Measurements from ENCODE around the gene OSGEP.

OSGEP gene

DNA sequence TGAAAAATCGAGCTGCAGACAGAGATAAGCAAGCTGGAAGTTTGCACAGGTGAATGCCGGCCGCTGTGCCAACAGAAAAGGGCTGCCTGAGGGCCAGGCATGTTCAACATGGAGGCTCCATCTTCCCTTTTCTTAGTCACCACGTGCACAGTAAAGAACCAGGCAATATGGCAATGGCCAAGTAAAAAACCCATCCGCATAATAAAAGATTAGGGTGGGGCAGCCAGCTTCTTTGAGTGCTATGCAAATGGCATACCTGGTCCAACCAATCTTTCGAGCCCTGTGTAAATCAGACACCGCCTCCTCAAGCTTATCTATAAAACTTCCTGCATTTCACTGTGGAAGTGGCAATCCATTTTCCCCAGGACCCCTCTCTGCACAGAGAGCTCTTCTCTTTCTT lies 31.3 kb upstream of the OSGEP start:
- peaks cover 27 to 39% of the 10 kb centered on the region in 2 donors for H3K4me1 Mint-ChIP-seq
- H3K27me3 Mint-ChIP-seq: no peaks in the 10 kb centered on the region
- peaks cover 0 to 1% of the 10 kb centered on the region in 2 donors for H3K9me3 Mint-ChIP-seq
- ATAC-seq (replicated peaks) (no peak), DNase-seq (no peak)
- no peak overlapping the region for H3K4me3 Mint-ChIP-seq
- peaks cover 3 to 5% of the 10 kb centered on the region in 2 donors for H3K36me3 Mint-ChIP-seq
- H3K27ac Mint-ChIP-seq: no peak overlapping the region

DNA sequence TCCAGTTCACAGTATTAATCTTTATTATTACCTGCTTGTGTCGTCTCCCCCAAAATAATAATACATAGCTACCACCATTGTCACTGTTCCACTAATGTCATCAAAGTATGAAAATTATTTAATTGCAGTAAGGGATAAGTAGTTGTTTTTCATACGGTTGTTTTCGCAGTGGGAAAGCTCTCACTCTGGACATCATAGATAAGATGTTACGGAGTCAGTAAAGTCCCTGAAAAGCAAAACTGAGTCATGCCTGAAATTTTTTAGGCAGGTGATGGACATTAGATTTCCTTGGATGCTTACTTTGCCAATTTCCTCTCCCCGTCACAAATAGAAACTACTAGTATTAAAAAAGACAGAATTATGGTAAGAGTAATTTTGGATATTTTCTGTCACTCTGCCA lies 27.8 kb upstream of the OSGEP start:
- no peak for DNase-seq
- H3K36me3 Mint-ChIP-seq: peaks cover 19 to 22% of the 10 kb centered on the region in 2 donors
- H3K27ac Mint-ChIP-seq: no peak overlapping the region
- H3K9me3 Mint-ChIP-seq: no peaks in the 10 kb centered on the region
- peaks cover 10 to 13% of the 10 kb centered on the region in 2 donors for H3K4me1 Mint-ChIP-seq
- no peak overlapping the region for H3K4me3 Mint-ChIP-seq
- no peaks in the 10 kb centered on the region for H3K27me3 Mint-ChIP-seq
- no peak for ATAC-seq (replicated peaks)

DNA sequence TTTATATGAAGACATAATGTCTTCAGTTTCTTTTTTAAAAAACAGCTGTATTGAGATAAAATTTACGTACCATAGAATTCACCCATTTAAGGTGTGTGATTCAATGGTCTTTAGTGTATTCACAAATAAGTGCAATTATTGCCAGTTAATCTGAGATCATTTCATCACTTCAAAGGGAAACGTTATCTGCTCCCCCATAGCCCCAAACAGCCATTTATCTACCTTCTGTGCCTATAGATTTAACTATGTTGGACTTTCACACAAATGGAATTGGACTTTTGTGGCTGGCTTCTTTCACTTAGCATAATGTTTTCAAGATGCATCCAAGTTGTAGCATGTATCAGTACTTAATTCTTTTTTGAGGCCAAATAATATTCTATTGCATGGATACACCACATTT lies 24.3 kb upstream of the OSGEP start:
- DNase-seq (no peak), ATAC-seq (replicated peaks) (no peak)
- H3K9me3 Mint-ChIP-seq: peaks cover 1 to 3% of the 10 kb centered on the region in 2 donors
- no peak overlapping the region for H3K27ac Mint-ChIP-seq
- no peaks in the 10 kb centered on the region for H3K27me3 Mint-ChIP-seq
- no peak overlapping the region for H3K4me3 Mint-ChIP-seq
- H3K4me1 Mint-ChIP-seq: peaks cover 28 to 39% of the 10 kb centered on the region in 2 donors
- H3K36me3 Mint-ChIP-seq: peaks cover 47 to 52% of the 10 kb centered on the region in 2 donors

DNA sequence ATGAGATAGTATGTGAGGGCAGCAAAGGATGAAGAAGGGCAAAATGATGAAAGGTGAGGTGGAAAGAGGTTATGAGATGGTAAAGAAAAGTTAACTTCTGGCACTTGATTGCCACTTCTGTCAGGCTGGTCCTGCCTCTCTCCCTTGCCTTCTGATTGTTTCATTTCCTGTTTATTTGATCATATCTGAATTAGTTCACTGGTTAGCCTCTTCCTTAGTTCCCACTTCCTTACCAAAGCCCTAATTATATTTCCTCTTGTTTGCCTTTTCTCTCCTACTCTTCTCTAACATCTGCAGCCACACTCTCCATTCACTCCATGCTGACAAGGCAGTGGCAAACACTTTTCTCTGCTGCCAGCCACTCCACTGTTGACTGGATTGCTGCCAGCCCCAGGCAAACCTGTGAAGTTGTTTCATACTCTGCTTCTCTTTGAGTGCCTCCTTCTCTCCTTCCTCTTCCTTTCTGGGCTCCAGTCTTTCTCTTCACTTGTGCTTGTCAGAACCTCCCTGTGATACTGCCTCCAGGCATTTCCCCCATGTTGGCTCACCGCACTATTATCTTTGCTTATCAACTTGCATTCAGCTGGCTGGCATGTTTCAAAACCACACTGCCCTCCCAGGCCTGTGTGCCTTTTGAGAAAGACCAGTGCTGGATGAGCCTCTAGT lies 22.7 kb upstream of the OSGEP start:
- peaks cover 36 to 50% of the 10 kb centered on the region in 2 donors for H3K4me1 Mint-ChIP-seq
- H3K4me3 Mint-ChIP-seq: peak overlapping the region; percentile 0 to 1
- H3K9me3 Mint-ChIP-seq: peaks cover 1 to 3% of the 10 kb centered on the region in 2 donors
- no peaks in the 10 kb centered on the region for H3K27me3 Mint-ChIP-seq
- ATAC-seq (replicated peaks) (peak; percentile 78 to 85), DNase-seq (no peak)
- peaks cover 55 to 60% of the 10 kb centered on the region in 2 donors for H3K36me3 Mint-ChIP-seq
- H3K27ac Mint-ChIP-seq: peak overlapping the region; percentile 48

DNA sequence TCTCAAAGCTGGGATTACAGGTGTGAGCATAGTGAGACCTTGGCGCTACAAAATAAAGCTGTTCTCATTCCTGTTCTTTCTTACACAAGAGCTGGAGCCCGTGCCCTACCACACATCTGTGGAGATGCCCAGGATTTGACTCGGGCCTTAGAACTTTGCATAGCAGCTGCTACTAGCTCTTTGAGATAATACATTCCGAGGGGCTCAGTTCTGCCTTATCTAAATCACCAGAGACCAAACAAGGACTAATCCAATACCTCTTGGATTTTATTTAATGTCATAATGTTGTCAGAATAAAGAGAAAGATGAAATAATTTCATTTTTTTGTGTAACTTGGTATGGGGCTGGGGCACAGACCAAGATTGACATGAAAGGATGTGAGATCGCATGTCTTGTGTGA lies 22.2 kb upstream of the OSGEP start:
- Mint-ChIP-seq H3K4me3 (no peak overlapping the region), H3K4me1 (peaks cover 41 to 56% of the 10 kb centered on the region in 2 donors), H3K27ac (peak overlapping the region; percentile 48), H3K9me3 (peaks cover 1 to 3% of the 10 kb centered on the region in 2 donors), H3K27me3 (no peaks in the 10 kb centered on the region), H3K36me3 (peaks cover 58 to 65% of the 10 kb centered on the region in 2 donors)
- ATAC-seq (replicated peaks) (no peak), DNase-seq (no peak)

DNA sequence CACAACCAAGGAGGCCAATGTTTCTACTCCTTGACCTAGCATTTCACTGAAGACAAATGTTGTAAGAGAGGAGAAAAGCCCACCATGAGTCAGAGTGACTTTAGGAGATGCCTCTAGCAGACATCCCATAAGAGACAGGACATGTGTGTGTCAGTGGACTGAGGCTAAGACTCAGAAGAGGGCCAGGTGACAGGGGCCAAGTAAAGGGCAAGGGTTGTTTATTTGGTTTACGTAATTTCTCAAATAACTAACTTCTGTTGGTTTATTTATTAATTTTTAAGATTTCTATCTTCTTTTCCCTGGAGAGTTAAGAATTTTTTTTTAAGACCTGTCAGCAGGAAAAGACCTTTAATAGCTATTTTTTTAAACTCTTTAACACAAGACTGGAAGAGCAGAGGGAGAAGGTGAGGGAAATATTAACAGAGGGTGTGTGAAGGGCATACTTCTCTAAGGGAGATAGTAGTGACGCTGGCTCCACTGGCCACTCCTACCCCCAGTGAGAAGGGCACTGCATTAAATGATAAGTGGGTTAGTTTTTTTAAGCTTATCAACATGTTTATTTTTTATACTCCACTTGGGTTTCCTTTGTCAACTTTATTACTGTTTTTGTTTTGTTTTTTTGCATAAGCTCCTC lies 18.0 kb upstream of the OSGEP start:
- H3K9me3 Mint-ChIP-seq: peaks cover 1 to 3% of the 10 kb centered on the region in 2 donors
- peak overlapping the region; percentile 88 for H3K27ac Mint-ChIP-seq

DNA sequence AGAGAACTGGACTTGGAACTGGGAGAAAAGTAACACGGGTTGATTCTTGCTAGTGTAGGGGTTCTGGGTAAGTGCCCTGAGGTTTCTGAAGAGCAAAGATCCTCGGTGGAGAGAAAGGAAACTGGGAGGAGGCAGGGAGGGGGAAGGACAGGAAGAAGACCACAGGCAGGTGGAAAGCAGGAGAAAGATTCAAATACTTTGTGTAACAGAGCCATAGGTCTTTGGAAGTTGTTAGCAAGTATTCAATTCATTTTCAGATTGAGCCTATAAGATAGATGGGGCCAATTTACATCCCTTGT lies 15.9 kb upstream of the OSGEP start:
- no peaks in the 10 kb centered on the region for H3K27me3 Mint-ChIP-seq
- H3K27ac Mint-ChIP-seq: peak overlapping the region; percentile 100
- no peak for ATAC-seq (replicated peaks)
- H3K36me3 Mint-ChIP-seq: peaks cover 37 to 52% of the 10 kb centered on the region in 2 donors
- H3K4me3 Mint-ChIP-seq: peak overlapping the region; percentile 97 to 99
- peaks cover 41 to 52% of the 10 kb centered on the region in 2 donors for H3K4me1 Mint-ChIP-seq
- no peak for DNase-seq
- H3K9me3 Mint-ChIP-seq: peaks cover 1 to 3% of the 10 kb centered on the region in 2 donors

More for the DNA sequence above, 18.0 kb upstream of the OSGEP start:
- Mint-ChIP-seq H3K27me3 (no peaks in the 10 kb centered on the region), H3K4me3 (peak overlapping the region in 1 of 2 donors; percentile 35), H3K36me3 (peaks cover 54 to 72% of the 10 kb centered on the region in 2 donors), H3K4me1 (peaks cover 55 to 73% of the 10 kb centered on the region in 2 donors)
- ATAC-seq (replicated peaks): no peak
- no peak for DNase-seq

DNA sequence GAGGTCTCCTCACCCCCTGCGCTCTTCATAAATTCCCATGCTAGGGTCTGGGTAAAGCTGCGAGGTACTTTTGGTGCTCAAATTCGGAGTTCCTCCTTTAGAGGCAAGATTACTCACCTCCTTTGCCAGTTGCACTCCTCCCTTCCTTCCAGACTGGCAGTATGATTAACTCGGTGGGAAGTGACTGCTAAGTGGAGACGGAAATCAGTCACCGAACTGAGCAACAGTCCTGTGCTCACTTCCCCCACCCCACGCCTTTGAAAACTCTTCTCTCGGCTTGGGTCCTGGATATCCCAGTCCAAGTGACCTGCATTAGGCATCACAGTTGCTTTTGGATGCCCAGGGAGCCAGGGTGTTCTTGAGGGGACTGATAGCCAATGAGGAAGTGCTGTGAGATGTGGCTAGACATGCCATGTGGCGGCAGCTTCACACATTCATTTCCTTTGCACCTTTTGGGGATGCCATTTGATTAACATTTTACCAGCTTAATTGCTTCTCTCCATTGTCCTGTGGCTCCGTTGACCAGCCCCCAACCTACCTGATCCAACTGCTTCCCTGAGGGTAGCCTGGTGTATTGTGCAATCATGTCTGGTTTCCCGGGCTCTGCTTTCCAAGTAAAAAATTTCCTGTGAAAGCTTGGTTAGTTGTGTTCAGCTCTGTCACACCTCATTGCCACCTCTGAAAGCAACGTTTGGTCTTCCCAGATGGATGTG lies 15.4 kb upstream of the OSGEP start:
- Mint-ChIP-seq H3K9me3 (peaks cover 1 to 2% of the 10 kb centered on the region in 2 donors), H3K36me3 (peaks cover 32 to 47% of the 10 kb centered on the region in 2 donors), H3K27me3 (no peaks in the 10 kb centered on the region), H3K4me3 (peak overlapping the region; percentile 97 to 99), H3K27ac (peak overlapping the region; percentile 100), H3K4me1 (peaks cover 38 to 49% of the 10 kb centered on the region in 2 donors)
- ATAC-seq (replicated peaks) (peak; percentile 72 to 73), DNase-seq (peak; percentile 66)

DNA sequence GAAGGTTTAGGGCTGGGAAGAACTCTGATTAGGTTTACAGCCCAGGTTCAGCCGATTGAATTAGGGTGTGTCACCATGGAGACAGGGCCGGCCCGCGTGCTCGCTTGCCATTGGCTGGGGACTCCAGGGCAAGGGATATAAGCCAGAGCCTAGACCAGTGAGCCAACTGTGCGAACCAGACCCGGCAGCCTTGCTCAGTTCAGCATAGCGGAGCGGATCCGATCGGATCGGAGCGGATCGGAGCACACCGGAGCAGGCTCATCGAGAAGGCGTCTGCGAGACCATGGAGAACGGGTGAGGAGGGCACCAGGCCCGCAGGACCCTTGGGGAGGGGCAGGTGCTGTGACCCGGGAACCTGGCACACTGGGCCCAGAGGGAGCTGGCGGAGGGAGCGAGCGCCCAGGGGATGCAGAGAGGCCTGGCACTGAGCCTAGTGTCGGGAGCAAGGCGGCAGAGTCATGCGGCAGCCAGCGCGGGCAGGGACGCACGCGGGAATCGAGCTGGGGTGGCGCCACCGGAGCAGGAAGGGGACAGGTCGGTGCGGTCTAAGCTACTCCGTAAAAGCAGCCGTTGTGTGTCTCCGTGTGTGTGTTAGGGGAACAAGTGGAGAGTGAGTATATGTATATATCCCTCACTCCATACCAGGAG lies 14.8 kb upstream of the OSGEP start, which contains the start of gene PNP:
Gene PNP, plus strand, starts transcription at position 165 of the 648 bp plus-strand sequence. Its CDS starts 119 bp downstream, at position 284.
- peak within 1 kb of the TSS; percentile 100 for H3K27ac Mint-ChIP-seq
- peaks cover 25 to 40% of the 10 kb centered on the region in 2 donors for H3K36me3 Mint-ChIP-seq
- DNase-seq: peak; percentile 85
- H3K27me3 Mint-ChIP-seq: no peaks in the 10 kb centered on the region
- peak; percentile 94 for ATAC-seq (replicated peaks)
- H3K4me3 Mint-ChIP-seq: peak within 1 kb of the TSS; percentile 97 to 99
- no peaks in the 10 kb centered on the region for H3K9me3 Mint-ChIP-seq
- H3K4me1 Mint-ChIP-seq: peaks cover 38 to 49% of the 10 kb centered on the region in 2 donors

DNA sequence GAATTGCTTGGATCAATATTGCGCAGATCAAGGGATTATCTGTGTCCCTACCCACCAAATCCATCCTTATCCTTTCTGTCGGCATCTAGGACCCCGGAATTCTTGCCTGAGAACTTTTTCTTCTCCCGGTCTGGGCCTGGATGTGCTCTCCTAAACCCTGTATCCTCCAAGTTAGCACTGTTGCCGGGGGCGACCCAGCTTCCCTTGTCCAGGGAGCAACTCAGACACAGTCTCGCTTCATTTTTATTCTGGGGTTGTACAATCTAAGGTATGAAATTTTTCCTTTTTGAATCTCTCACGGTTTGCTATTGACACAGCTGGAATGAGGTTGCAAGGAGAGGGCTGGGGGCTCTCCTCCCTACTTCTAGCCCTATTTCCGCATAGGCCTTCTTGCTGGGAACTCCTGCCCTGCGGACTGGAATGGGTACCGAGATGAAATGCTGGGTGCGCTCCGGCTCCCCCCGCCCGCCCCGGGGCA lies 14.2 kb upstream of the OSGEP start:
- Mint-ChIP-seq H3K4me3 (peak overlapping the region; percentile 97 to 99), H3K4me1 (peaks cover 34 to 49% of the 10 kb centered on the region in 2 donors), H3K27ac (peak overlapping the region; percentile 100), H3K36me3 (peaks cover 20 to 35% of the 10 kb centered on the region in 2 donors), H3K9me3 (no peaks in the 10 kb centered on the region), H3K27me3 (no peaks in the 10 kb centered on the region)
- DNase-seq: no peak
- ATAC-seq (replicated peaks): no peak

DNA sequence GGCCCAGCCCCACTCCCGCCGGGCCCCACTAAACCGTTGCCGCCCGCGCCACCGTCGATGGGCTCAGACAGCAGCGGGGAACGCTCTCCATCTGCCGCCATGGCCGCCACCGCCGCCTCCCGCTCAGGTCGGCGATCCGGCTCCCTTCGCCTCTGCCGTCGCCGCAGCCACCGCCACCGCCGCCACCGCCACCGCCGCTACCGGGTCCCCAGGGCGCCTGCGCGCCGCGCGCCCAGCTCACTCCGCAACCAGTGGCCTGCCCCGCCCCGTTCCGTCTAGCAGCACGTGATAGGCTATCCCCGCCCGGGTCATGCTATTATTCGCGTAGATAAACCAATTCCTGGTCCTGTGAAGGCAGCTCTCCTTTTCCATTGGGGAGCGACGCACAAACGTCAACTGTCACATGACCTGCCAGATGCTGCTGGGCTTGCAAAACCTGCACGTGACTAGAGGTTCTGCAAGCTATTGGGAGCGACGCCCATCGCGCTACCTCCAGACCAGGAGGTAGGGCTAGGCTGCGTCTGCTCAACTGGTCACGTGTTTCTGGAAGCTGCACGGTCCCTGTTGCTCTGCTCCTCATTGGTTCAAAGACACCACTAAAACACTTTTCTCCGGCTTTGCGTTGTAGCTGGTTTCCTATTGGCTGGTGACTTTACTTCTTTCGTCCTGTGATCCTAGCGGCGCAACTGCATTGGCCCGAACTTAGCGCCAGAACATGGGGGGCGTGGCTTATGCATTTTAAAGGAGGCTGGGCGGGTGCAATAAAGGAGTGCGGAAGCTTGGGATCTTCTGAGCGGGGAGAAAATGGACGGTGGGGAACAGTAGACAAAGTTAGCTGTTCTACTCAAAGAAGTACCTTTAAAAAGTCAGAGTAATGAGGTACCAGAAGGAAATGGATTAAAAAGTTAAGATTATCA lies 6.9 kb upstream of the OSGEP start, which contains the start of gene PIP4P1:
Gene PIP4P1, minus strand, starts transcription at position 210 of the 917 bp plus-strand sequence. Its CDS starts 109 bp downstream, at position 101.
- Mint-ChIP-seq H3K27me3 (no peaks in the 10 kb centered on the region), H3K27ac (peak within 1 kb of the TSS; percentile 99), H3K4me3 (peak within 1 kb of the TSS; percentile 93 to 100), H3K4me1 (peaks cover 31 to 40% of the 10 kb centered on the region in 2 donors), H3K9me3 (peaks cover 3 to 5% of the 10 kb centered on the region in 2 donors), H3K36me3 (peaks cover 32 to 33% of the 10 kb centered on the region in 2 donors)
- ATAC-seq (replicated peaks) (peak; percentile 88 to 90), DNase-seq (peak; percentile 98)

DNA sequence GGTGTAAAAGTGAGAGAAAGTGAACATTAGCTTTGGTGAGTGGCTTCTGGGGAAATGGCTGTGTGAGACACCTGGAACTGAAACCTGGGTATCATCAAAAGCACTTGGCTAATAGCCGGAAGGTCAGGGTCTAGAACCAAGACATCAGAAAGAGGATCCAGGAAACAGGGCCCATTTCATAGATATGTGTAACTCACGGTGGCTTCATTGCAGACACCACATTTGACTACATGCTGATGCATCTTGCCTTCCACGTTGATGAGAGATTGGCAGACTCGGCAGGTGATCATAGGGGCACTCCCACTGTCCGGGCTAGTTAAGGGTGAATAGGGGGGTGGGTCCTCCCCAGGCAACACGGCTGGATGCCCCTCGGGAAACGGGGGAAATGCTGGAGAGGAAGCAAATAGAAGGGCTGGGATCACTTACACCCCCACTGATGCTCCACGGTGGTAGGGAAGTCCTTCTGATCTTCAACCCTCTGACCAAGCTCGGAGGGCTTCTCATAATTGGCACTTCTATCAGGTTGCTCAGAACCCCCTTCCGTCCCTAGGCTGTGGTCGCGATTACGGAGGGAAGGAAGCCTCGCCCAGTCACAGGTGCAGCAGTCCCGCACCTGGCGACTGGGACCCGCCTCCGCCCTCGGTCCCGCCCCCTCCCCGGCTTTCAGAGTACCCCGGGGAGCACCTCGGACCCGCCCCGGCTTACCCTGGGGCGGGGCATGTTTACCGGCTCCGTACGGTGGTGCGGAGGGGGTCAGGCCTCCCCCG lies 6.0 kb upstream of the OSGEP start:
- Mint-ChIP-seq H3K27me3 (no peaks in the 10 kb centered on the region), H3K36me3 (peaks cover 32 to 33% of the 10 kb centered on the region in 2 donors), H3K4me1 (peaks cover 31 to 40% of the 10 kb centered on the region in 2 donors), H3K27ac (peak overlapping the region; percentile 99), H3K9me3 (peaks cover 3 to 5% of the 10 kb centered on the region in 2 donors), H3K4me3 (peak overlapping the region; percentile 93 to 100)
- ATAC-seq (replicated peaks): peak; percentile 38 to 51
- peak; percentile 63 for DNase-seq

All from stimulated activated naive B cell treated with anti-CD40 and anti-IgM and Interleukin-4, amounts not matched to agents 10 μg/mL and 1 μg/mL and 100 μg/mL, for 72 hours (primary cell).